ENCODE measurements around the gene GOLGA8S. TPM values are rescaled to one million over a fixed set of nuclear protein-coding genes. Genes with fewer than 3 reads are reported as not detected.
A peak's percentile ranks its signal among the peaks of the same experiment; 100 is the strongest.
"Not testable (repeated sequence)": the region's sequence is repeated elsewhere in the genome, so short reads cannot be mapped to it uniquely, and the experiment has no call there.

Gene GOLGA8S
- total and polyA plus RNA-seq, 8 donors: 0.29 to 1.9 (median 1.3) TPM

DNA sequence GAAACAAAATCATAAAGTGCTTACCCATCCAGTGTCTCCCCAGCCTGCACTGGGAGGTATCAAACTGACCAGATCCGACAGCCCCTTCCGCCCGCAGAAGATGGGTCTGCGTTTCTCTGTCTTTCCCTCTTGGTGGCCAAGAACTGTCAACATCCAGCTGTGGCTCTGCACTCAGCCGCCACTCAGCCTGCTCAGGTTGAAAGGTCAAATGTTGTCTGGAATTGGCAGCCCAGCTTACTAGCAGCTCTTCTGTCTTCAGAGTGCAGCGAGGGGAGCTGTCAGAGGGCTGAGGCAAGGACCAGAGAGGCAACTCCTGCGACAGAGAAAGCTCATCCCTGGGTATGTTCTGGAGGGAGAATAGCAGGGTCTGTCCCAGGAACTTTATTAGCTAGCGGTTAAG is 47.1 kb downstream of the GOLGA8S start:
- DNase-seq: peak in 2 of 4 donors; percentile 10 to 46

DNA sequence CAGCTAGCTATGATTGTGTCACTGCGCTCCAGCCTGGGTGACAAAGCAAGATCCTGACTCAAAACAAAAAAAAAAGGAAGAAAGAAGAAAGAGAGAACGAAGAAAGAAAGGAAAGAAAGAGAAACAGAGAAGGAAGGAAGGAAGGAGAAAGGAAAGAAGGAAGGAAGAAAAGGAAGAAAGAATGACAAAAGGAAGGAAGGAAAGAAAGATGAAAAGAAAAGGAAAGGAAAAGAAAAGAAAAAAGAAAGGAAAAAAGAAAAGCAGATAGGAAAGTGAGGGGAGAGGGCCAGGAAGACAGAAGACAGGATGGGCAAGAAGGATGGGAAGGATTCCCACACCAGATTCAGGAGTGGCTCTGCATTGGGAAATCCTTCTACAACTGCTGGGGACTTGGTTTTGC is 47.6 kb downstream of the GOLGA8S start:
- no peak for DNase-seq
- no peaks in the 10 kb centered on the region for H3K27me3 ChIP-seq

More for the DNA sequence above, 47.1 kb downstream of the GOLGA8S start:
- ATAC-seq: no peak
- H3K9me3 ChIP-seq: peaks cover 0 to 2% of the 10 kb centered on the region in 2 donors
- no peaks in the 10 kb centered on the region for H3K27me3 ChIP-seq
- H3K4me3 ChIP-seq: no peak overlapping the region
- H3K4me1 ChIP-seq: no peaks in the 10 kb centered on the region
- TF ChIP-seq, protein P1, sequence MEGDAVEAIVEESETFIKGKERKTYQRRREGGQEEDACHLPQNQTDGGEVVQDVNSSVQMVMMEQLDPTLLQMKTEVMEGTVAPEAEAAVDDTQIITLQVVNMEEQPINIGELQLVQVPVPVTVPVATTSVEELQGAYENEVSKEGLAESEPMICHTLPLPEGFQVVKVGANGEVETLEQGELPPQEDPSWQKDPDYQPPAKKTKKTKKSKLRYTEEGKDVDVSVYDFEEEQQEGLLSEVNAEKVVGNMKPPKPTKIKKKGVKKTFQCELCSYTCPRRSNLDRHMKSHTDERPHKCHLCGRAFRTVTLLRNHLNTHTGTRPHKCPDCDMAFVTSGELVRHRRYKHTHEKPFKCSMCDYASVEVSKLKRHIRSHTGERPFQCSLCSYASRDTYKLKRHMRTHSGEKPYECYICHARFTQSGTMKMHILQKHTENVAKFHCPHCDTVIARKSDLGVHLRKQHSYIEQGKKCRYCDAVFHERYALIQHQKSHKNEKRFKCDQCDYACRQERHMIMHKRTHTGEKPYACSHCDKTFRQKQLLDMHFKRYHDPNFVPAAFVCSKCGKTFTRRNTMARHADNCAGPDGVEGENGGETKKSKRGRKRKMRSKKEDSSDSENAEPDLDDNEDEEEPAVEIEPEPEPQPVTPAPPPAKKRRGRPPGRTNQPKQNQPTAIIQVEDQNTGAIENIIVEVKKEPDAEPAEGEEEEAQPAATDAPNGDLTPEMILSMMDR (IDR thresholded peaks at IDR 0.05): no peak
- intact Hi-C loops (cut with DNase I): no loop called here
- H3K36me3 ChIP-seq: no peaks in the 10 kb centered on the region
- no peak overlapping the region for H3K27ac ChIP-seq

DNA sequence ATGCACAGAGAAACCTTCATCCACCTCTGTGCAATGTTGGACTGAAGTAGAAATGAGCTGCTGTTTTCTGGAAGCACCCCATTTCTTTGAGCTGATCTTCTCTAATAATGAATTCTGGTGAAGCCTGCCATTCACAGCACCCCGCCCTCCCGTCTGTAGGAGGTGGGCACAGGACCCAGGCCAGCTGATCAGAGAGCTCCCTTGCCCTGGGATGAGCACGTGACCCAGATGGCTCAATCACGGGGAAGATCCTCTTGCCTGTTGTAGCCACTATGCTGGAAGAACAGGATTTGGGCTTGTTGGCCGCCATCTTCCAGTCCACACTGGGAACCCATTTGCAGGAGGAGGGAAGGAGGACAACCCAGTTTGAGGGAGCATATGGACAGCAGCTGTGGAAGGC is 48.0 kb downstream of the GOLGA8S start:
- Histone ChIP-seq H3K27ac (no peak overlapping the region), H3K36me3 (no peaks in the 10 kb centered on the region), H3K4me3 (no peak overlapping the region), H3K9me3 (peaks cover 0 to 2% of the 10 kb centered on the region in 2 donors), H3K27me3 (no peaks in the 10 kb centered on the region), H3K4me1 (no peaks in the 10 kb centered on the region)
- no peak for DNase-seq
- TF ChIP-seq, protein P1 (IDR thresholded peaks at IDR 0.05): no peak
- no peak for ATAC-seq
- intact Hi-C loops (cut with DNase I): no loop called here

More for the DNA sequence above, 47.6 kb downstream of the GOLGA8S start:
- intact Hi-C loops (cut with DNase I): no loop called here
- Histone ChIP-seq H3K4me3 (no peak overlapping the region), H3K27ac (no peak overlapping the region), H3K4me1 (no peaks in the 10 kb centered on the region), H3K9me3 (peaks cover 0 to 2% of the 10 kb centered on the region in 2 donors), H3K36me3 (no peaks in the 10 kb centered on the region)
- TF ChIP-seq, protein P1 (IDR thresholded peaks at IDR 0.05): no peak
- no peak for ATAC-seq

DNA sequence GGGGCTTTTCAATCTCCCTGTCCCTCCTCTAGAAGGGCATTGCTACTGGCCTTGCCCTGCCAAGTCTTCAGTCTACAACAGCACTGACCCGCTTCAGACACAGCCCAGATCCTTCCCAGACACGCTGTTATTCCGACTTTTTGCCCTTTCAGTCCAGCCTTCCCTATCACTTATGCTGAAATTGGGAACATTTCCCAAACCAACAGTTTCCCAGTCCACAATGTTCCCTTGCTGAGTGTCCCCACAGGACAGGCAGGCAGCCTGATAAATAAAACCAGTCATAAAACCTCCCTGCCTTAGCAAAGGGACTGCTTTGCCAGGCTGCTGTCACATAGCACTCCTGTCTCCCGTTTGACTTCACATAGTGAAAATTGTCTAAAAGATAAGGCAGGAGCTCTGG is 49.0 kb downstream of the GOLGA8S start:
- TF ChIP-seq, protein P1 (IDR thresholded peaks at IDR 0.05): no peak
- peak in 2 of 4 donors; percentile 54 to 72 for DNase-seq
- intact Hi-C loops (cut with DNase I): no loop called here
- Histone ChIP-seq H3K36me3 (no peaks in the 10 kb centered on the region), H3K27ac (no peak overlapping the region), H3K27me3 (no peaks in the 10 kb centered on the region), H3K4me3 (no peak overlapping the region), H3K9me3 (peaks cover 0 to 2% of the 10 kb centered on the region in 2 donors), H3K4me1 (no peaks in the 10 kb centered on the region)
- peak; percentile 34 for ATAC-seq

DNA sequence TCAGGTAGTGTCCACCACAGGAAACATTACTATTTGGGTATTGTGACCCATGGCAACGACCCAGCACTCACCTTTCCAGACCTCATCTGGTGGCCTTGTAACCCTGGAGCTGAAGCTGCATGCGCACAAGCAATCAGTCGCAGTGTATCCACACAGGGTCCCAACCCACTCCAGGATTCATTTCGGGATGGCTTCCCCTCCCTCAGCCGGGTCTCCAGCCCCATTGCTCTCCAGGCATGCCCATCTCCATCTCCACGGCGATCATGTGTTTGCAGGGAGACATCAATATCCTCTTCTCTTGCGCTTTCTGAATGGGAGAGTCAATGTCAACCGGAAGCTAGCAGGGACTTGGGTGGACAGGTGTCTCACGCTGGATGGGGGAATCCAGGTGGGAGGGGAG is 57.3 kb downstream of the GOLGA8S start:
- Histone ChIP-seq H3K36me3 (no peaks in the 10 kb centered on the region), H3K4me1 (no peaks in the 10 kb centered on the region), H3K4me3 (no peak overlapping the region), H3K27me3 (no peaks in the 10 kb centered on the region), H3K9me3 (no peaks in the 10 kb centered on the region), H3K27ac (no peak overlapping the region)
- no peak for ATAC-seq
- intact Hi-C loops (cut with DNase I): no loop called here
- TF ChIP-seq, protein P1 (IDR thresholded peaks at IDR 0.05): no peak
- DNase-seq: no peak

DNA sequence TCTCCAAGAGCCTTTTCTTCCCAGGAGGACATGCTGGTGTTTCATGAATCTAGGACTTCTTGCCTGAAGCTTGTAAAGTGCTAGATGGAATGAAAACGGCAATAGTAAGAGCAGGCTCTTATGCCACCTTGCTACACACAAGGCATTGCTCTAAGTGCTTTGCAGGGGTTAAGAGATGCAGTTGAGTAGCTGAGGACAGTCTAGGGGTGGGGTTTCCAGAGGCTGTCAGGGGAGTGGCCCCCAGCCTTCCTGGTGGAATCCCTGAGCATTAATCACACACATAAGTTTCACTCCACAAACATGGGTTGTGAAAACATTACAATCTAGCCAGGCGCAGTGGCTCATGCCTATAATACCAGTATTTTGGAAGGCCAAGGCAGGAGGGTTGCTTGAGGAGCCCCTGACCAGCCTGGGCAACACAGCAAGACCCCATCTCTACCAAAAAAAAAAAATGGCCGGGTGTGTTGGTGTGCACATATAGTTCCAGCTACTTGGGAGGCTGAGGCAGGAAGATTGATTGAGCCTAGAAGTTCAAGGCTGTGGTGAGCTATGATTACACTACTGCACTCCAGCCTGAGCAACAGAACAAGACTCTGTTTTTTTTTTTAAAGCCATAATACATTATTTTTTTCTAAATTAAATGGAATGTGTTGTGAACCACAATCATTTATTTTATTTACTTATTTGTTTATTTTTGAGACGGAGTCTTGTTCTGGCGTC is 58.5 kb downstream of the GOLGA8S start:
- H3K27me3 ChIP-seq; H3K4me1 ChIP-seq; DNase-seq; H3K27ac ChIP-seq; H3K36me3 ChIP-seq; intact Hi-C loops (cut with DNase I); H3K9me3 ChIP-seq; ATAC-seq; H3K4me3 ChIP-seq: not testable (repeated sequence)
